Measurements from ENCODE around the gene PFDN4.

- TF ChIP-seq POLR2A (IDR thresholded peaks at IDR 0.05; ENCODE audit: low read length), result no peak
- no peak for TF ChIP-seq GATA1 (IDR thresholded peaks at IDR 0.05; ENCODE audit: low read depth, low read length)
Measured at GRCh38 chr20:54255157-54255556, 47.3 kb downstream of the PFDN4 start.

All from erythroblast (primary cell).